ENCODE measurements around the gene TEX51.

GRCh38 chr2:126889496-126890135 lies 9.1 kb upstream of the TEX51 start:
- TF ChIP-seq, protein P1, sequence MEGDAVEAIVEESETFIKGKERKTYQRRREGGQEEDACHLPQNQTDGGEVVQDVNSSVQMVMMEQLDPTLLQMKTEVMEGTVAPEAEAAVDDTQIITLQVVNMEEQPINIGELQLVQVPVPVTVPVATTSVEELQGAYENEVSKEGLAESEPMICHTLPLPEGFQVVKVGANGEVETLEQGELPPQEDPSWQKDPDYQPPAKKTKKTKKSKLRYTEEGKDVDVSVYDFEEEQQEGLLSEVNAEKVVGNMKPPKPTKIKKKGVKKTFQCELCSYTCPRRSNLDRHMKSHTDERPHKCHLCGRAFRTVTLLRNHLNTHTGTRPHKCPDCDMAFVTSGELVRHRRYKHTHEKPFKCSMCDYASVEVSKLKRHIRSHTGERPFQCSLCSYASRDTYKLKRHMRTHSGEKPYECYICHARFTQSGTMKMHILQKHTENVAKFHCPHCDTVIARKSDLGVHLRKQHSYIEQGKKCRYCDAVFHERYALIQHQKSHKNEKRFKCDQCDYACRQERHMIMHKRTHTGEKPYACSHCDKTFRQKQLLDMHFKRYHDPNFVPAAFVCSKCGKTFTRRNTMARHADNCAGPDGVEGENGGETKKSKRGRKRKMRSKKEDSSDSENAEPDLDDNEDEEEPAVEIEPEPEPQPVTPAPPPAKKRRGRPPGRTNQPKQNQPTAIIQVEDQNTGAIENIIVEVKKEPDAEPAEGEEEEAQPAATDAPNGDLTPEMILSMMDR (IDR thresholded peaks at IDR 0.05): no peak
- TF ChIP-seq POLR2A (IDR thresholded peaks at IDR 0.05) (no peak), EP300 (IDR thresholded peaks at IDR 0.05) (no peak)
